Body of pancreas (tissue), 4 donors: Measurements from ENCODE around the gene PCMT1. TPM values are rescaled to one million over a fixed set of nuclear protein-coding genes. Genes with fewer than 3 reads are reported as not detected.
A peak's percentile ranks its signal among the peaks of the same experiment; 100 is the strongest.

Experiments
- ATAC-seq: fragments of 150-250 bp; one replicate; pipeline ENCODE4 v1.9.1; 2016
- DNase-seq, 4 donors: peaks; one replicate each; pipeline ENCODE4 v3.0.0-alpha.2; 2019
- H3K27ac ChIP-seq, 4 donors: fragments of 200-600 bp; sonication (generic); 1 replicate in 3 of 4; 2 replicates in 1 of 4; pipeline versions ENCODE4 v1.5.1 to v1.6.1; 2016 to 2019; ENCODE audit warnings: mild to moderate bottlenecking in 1 of 4, mixed read lengths in 1 of 4, moderate library complexity in 1 of 4
- H3K27me3 ChIP-seq, 2 donors: fragments of 200-600 bp; sonication (generic); one replicate each; pipeline ENCODE4 v1.6.0; 2016; ENCODE audit warnings: mild to moderate bottlenecking in 1 of 2
- H3K36me3 ChIP-seq, 2 donors: fragments of 200-600 bp; sonication (generic); replicated peaks in 1 of 2; 2 replicates each; pipeline ENCODE4 v1.5.1; 2016; ENCODE audit warnings: low read depth in 2 of 2; ENCODE audit not compliant: insufficient read depth in 1 of 2
- H3K4me1 ChIP-seq: fragments of 200-600 bp; sonication (generic); one replicate; pipeline ENCODE4 v1.6.0; 2016
- H3K4me3 ChIP-seq, 2 donors: fragments of 200-600 bp; sonication (generic); 1 replicate in 1 of 2; 2 replicates in 1 of 2; pipeline ENCODE4 v1.5.1; 2016 to 2019
- H3K9me3 ChIP-seq, 3 donors: fragments of 200-600 bp; sonication (generic); 1 replicate in 2 of 3; 2 replicates in 1 of 3; pipeline ENCODE4 v1.5.1; 2016
- POLR2A ChIP-seq, 3 donors: fragments of 450-650 bp; IDR thresholded peaks; one replicate each; pipeline ENCODE4 v1.6.1; 2016; ENCODE audit warnings: antibody characterized with exemption in 3 of 3, mild to moderate bottlenecking in 2 of 3
- WGBS, 2 donors: methylation state at CpG; one replicate each; pipeline ENCODE4 v1.1.5; 2017; 5-methylcytosine and 5-hydroxymethylcytosine counted together
- intact Hi-C: fragments of 100-400 bp; cut with DNase I; formaldehyde crosslinking; loops from one replicate; pipeline ENCODE4 v1.15.1; 2023
- total RNA-seq, 2 donors: library from RNA; depleted of rRNA; stranded (reverse); fragments of >200 nt; gene quantifications; one replicate each; pipeline ENCODE4 v1.1.0, GENCODE V29; 2016
- TF ChIP-seq, protein P1 (sequence below), 7 experiments: fragments of 450-650 bp in 4 of 7; fragments of 200-600 bp in 3 of 7; sonication (generic) in 3 of 7; IDR thresholded peaks; one replicate each; pipeline ENCODE4 v1.5.1; 2016 to 2019; ENCODE audit warnings: antibody characterized with exemption in 7 of 7

The PCMT1 gene
- total RNA-seq, 2 donors from 2014 or later: 26.2 to 26.7 TPM

DNA sequence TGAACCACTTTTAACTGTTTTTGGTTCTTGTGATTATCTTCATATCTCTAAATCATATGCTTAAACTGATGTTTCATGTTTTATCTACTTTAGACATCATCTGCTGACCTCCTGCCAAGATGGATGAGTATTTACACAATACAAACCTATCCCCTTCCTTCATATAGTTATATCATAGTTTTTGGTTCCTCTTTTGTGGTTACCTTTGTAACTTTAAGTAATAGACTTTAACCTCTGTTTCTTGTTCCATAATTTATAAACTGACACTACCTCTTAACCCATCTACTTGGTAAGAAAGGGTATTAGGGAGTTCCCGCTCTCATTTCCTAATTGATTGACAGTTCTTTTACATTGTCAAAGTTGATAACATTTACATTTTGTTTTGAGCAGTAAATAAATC lies 11.9 kb downstream of the PCMT1 start:
- intact Hi-C loops: no loop called here

DNA sequence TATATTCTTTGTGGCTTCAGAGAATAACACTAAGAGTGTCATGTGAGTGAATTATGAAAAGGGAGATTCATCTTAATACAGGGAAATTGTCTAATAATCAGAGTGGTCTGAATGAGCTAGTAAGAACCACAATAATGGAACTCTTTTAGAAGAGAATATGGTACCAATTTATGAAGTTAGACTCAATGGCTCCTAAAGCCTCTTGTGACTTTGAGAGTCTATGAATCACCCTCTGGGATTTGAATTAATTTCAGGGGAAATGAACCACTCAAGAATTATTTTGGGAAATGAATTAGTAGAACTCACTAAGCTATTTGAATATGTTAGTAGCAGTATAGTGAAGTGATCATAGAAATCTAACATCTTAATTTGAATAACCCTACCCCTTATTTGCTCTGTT lies 14.3 kb downstream of the PCMT1 start:
- no peaks in the 10 kb centered on the region for H3K9me3 ChIP-seq
- H3K36me3 ChIP-seq: peaks cover 0 to 3% of the 10 kb centered on the region in 2 donors
- no peak for DNase-seq
- H3K27me3 ChIP-seq: no peaks in the 10 kb centered on the region
- H3K27ac ChIP-seq: no peak overlapping the region
- TF ChIP-seq, protein P1, sequence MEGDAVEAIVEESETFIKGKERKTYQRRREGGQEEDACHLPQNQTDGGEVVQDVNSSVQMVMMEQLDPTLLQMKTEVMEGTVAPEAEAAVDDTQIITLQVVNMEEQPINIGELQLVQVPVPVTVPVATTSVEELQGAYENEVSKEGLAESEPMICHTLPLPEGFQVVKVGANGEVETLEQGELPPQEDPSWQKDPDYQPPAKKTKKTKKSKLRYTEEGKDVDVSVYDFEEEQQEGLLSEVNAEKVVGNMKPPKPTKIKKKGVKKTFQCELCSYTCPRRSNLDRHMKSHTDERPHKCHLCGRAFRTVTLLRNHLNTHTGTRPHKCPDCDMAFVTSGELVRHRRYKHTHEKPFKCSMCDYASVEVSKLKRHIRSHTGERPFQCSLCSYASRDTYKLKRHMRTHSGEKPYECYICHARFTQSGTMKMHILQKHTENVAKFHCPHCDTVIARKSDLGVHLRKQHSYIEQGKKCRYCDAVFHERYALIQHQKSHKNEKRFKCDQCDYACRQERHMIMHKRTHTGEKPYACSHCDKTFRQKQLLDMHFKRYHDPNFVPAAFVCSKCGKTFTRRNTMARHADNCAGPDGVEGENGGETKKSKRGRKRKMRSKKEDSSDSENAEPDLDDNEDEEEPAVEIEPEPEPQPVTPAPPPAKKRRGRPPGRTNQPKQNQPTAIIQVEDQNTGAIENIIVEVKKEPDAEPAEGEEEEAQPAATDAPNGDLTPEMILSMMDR (IDR thresholded peaks at IDR 0.05): no peak
- no peak for TF ChIP-seq POLR2A (IDR thresholded peaks at IDR 0.05)
- no peak for ATAC-seq
- H3K4me3 ChIP-seq: no peak overlapping the region
- H3K4me1 ChIP-seq: no peaks in the 10 kb centered on the region
- intact Hi-C loops: no loop called here

More for the DNA sequence above, 11.9 kb downstream of the PCMT1 start:
- H3K36me3 ChIP-seq: peaks cover 0 to 3% of the 10 kb centered on the region in 2 donors
- H3K4me1 ChIP-seq: no peaks in the 10 kb centered on the region
- ATAC-seq (no peak), DNase-seq (no peak)
- no peak overlapping the region for H3K4me3 ChIP-seq
- WGBS, 2 donors: 69 to 88% methylated on average over 1 of the region's 1 CpG
- TF ChIP-seq, protein P1 (IDR thresholded peaks at IDR 0.05): no peak
- TF ChIP-seq POLR2A (IDR thresholded peaks at IDR 0.05): no peak
- no peaks in the 10 kb centered on the region for H3K9me3 ChIP-seq
- H3K27ac ChIP-seq: no peak overlapping the region
- no peaks in the 10 kb centered on the region for H3K27me3 ChIP-seq

GRCh38 chr6:149766156-149766769 lies 16.7 kb downstream of the PCMT1 start:
- H3K36me3 ChIP-seq: no peaks in the 10 kb centered on the region
- H3K4me1 ChIP-seq: peaks cover 11% of the 10 kb centered on the region
- no peaks in the 10 kb centered on the region for H3K27me3 ChIP-seq
- H3K27ac ChIP-seq: no peak overlapping the region
- DNase-seq (peak in 1 of 4 donors; percentile 22), ATAC-seq (no peak)
- H3K9me3 ChIP-seq: no peaks in the 10 kb centered on the region
- WGBS, 2 donors: 61 to 79% methylated on average over 3 of the region's 3 CpGs
- TF ChIP-seq, protein P1 (IDR thresholded peaks at IDR 0.05): no peak
- TF ChIP-seq POLR2A (IDR thresholded peaks at IDR 0.05): no peak
- H3K4me3 ChIP-seq: no peak overlapping the region
- intact Hi-C loops: no loop called here

- peaks cover 0 to 6% of the 10 kb centered on the region in 2 donors for H3K36me3 ChIP-seq
- intact Hi-C loops: no loop called here
- 25% methylated on average over 2 of the region's 2 CpGs for WGBS, 2 donors
- H3K27ac ChIP-seq: no peak overlapping the region
- DNase-seq: no peak
- H3K4me3 ChIP-seq: no peak overlapping the region
- no peaks in the 10 kb centered on the region for H3K9me3 ChIP-seq
- no peak for TF ChIP-seq POLR2A (IDR thresholded peaks at IDR 0.05)
- TF ChIP-seq, protein P1 (IDR thresholded peaks at IDR 0.05): no peak
- no peak for ATAC-seq
- peaks cover 11% of the 10 kb centered on the region for H3K4me1 ChIP-seq
- no peaks in the 10 kb centered on the region for H3K27me3 ChIP-seq
These were observed 20.1 kb downstream of the PCMT1 start for GRCh38 chr6:149769676-149770075.

DNA sequence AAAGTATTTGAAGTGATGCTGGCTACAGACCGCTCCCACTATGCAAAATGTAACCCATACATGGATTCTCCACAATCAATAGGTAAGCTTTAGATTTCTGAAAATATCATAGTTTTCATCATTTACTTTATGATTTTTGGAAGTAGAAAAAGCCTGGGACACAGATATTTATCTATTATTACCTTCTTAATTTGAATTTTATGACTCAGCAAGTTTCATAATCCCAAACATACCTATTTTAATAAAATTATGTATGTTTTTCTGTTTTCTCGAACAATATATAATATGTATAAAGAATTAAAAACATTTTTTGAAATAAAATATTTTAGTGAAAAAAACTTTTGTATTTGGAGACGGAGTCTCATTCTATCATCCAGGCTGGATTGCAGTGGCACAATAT lies 21.6 kb downstream of the PCMT1 start:
- ATAC-seq (no peak), DNase-seq (no peak)
- H3K36me3 ChIP-seq: peaks cover 0 to 6% of the 10 kb centered on the region in 2 donors
- TF ChIP-seq POLR2A (IDR thresholded peaks at IDR 0.05): no peak
- TF ChIP-seq, protein P1 (IDR thresholded peaks at IDR 0.05): no peak
- no peaks in the 10 kb centered on the region for H3K27me3 ChIP-seq
- H3K4me1 ChIP-seq: peaks cover 11% of the 10 kb centered on the region
- 92 to 96% methylated on average over 3 of the region's 3 CpGs for WGBS, 2 donors
- no peaks in the 10 kb centered on the region for H3K9me3 ChIP-seq
- intact Hi-C loops: no loop called here
- H3K4me3 ChIP-seq: no peak overlapping the region
- H3K27ac ChIP-seq: no peak overlapping the region
